ENCODE data around the gene RAB7A. TPM values are rescaled to one million over a fixed set of nuclear protein-coding genes. Genes with fewer than 3 reads are reported as not detected.

The RAB7A gene
- total and polyA plus RNA-seq, 2 of the 13 experiments (the other 11 are each of a cell fraction or from before 2014, with no cell fraction given), result 26.5 to 182 TPM

- TF ChIP-seq, protein P1, sequence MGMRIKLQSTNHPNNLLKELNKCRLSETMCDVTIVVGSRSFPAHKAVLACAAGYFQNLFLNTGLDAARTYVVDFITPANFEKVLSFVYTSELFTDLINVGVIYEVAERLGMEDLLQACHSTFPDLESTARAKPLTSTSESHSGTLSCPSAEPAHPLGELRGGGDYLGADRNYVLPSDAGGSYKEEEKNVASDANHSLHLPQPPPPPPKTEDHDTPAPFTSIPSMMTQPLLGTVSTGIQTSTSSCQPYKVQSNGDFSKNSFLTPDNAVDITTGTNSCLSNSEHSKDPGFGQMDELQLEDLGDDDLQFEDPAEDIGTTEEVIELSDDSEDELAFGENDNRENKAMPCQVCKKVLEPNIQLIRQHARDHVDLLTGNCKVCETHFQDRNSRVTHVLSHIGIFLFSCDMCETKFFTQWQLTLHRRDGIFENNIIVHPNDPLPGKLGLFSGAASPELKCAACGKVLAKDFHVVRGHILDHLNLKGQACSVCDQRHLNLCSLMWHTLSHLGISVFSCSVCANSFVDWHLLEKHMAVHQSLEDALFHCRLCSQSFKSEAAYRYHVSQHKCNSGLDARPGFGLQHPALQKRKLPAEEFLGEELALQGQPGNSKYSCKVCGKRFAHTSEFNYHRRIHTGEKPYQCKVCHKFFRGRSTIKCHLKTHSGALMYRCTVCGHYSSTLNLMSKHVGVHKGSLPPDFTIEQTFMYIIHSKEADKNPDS (CRISPR knock-in tag; IDR thresholded peaks at IDR 0.05), result no peak
- TF ChIP-seq MTF1 (CRISPR knock-in tag; IDR thresholded peaks at IDR 0.05) (no peak), ZNF557 (CRISPR knock-in tag; IDR thresholded peaks at IDR 0.05) (0 out of 2 replicates have a peak, but pooled peaks have one; percentile 52), ARHGAP35 (CRISPR knock-in tag; IDR thresholded peaks at IDR 0.05; ENCODE audit: borderline replicate concordance) (0 out of 2 replicates have a peak, but pooled peaks have one; percentile 8), NR2F1 (CRISPR knock-in tag; IDR thresholded peaks at IDR 0.05) (peak; percentile 68 to 84), PCBP1 (IDR thresholded peaks at IDR 0.05; ENCODE audit: borderline replicate concordance, low read depth, low read length) (no peak), RAD21 (CRISPR knock-in tag; IDR thresholded peaks at IDR 0.05) (peak; percentile 46), ZNF224 (CRISPR knock-in tag; IDR thresholded peaks at IDR 0.05) (no peak), YEATS2 (CRISPR knock-in tag; IDR thresholded peaks at IDR 0.05; ENCODE audit: borderline replicate concordance) (no peak), ZNF205 (CRISPR knock-in tag; IDR thresholded peaks at IDR 0.05) (no peak), THAP8 (CRISPR knock-in tag; IDR thresholded peaks at IDR 0.05; ENCODE audit: borderline replicate concordance) (no peak), CENPT (CRISPR knock-in tag; IDR thresholded peaks at IDR 0.05; ENCODE audit: low read depth) (no peak), HMG20B (CRISPR knock-in tag; conservative IDR thresholded peaks at IDR 0.05) (no peak), ZNF343 (CRISPR knock-in tag; IDR thresholded peaks at IDR 0.05) (no peak), MZF1 (CRISPR knock-in tag; IDR thresholded peaks at IDR 0.05; ENCODE audit: borderline replicate concordance) (no peak), FOXM1 (CRISPR knock-in tag; IDR thresholded peaks at IDR 0.05) (no peak), ZNF446 (CRISPR knock-in tag; IDR thresholded peaks at IDR 0.05) (no peak), ZNF451 (CRISPR knock-in tag; IDR thresholded peaks at IDR 0.05) (no peak), TRIM22 (IDR thresholded peaks at IDR 0.05) (no peak), SKI (IDR thresholded peaks at IDR 0.05; ENCODE audit: partially characterized antibody) (peak; percentile 71), KAT8 (CRISPR knock-in tag; IDR thresholded peaks at IDR 0.05) (peak; percentile 33; the same call in 1 of the 2 replicates)
- TF ChIP-seq, protein P2, sequence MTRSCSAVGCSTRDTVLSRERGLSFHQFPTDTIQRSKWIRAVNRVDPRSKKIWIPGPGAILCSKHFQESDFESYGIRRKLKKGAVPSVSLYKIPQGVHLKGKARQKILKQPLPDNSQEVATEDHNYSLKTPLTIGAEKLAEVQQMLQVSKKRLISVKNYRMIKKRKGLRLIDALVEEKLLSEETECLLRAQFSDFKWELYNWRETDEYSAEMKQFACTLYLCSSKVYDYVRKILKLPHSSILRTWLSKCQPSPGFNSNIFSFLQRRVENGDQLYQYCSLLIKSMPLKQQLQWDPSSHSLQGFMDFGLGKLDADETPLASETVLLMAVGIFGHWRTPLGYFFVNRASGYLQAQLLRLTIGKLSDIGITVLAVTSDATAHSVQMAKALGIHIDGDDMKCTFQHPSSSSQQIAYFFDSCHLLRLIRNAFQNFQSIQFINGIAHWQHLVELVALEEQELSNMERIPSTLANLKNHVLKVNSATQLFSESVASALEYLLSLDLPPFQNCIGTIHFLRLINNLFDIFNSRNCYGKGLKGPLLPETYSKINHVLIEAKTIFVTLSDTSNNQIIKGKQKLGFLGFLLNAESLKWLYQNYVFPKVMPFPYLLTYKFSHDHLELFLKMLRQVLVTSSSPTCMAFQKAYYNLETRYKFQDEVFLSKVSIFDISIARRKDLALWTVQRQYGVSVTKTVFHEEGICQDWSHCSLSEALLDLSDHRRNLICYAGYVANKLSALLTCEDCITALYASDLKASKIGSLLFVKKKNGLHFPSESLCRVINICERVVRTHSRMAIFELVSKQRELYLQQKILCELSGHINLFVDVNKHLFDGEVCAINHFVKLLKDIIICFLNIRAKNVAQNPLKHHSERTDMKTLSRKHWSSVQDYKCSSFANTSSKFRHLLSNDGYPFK (CRISPR knock-in tag; IDR thresholded peaks at IDR 0.05; ENCODE audit: borderline replicate concordance), result peak; percentile 49; the same call in 1 of the 2 replicates
These were observed 119.9 kb downstream of the RAB7A start (continued) for GRCh38 chr3:128845778-128846485.
